ENCODE measurements around the gene DGCR8.

The DGCR8 gene

DNA sequence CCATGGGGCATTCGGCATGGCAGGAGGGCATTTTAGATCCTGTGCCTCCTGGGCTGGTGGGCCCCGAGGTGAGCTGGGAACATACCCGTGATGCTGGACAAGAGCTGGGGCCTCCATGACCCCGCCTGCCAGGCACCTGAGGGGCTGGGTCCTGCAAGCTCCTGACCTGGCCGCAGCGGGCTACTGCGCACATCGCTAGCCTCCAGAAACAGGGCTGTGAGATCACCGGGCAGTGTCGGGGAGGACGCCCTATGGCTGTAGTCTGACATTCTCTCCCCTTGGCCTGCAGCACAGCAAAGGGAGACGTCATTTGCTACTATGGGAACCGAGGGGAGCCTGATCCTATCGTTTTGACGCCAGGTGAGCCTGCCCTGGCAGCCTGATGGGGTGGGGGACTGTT lies 24.4 kb upstream of the DGCR8 start:
- no peak overlapping the region for H2AFZ ChIP-seq (ENCODE audit: low read depth, low read length)
- H3K9me3 ChIP-seq (ENCODE audit: insufficient read depth, low read length) = no peaks in the 10 kb centered on the region
- H3K9ac ChIP-seq (ENCODE audit: low read length) = no peak overlapping the region
- H3K36me3 ChIP-seq (replicated peaks; ENCODE audit: low read depth, low read length) = peaks cover 2% of the 10 kb centered on the region
- H4K20me1 ChIP-seq (ENCODE audit: insufficient read depth, low read length) = 0 out of 2 replicates have a peak, but pooled peaks cover 7% of the 10 kb centered on the region
- H3K27ac ChIP-seq (ENCODE audit: low read length) = no peak overlapping the region
- H3K27me3 ChIP-seq (ENCODE audit: low read depth, low read length) = no peaks in the 10 kb centered on the region
- H3K4me2 ChIP-seq (ENCODE audit: low read length) = no peak overlapping the region
- H3K4me1 ChIP-seq (ENCODE audit: low read length) = no peaks in the 10 kb centered on the region
- TF ChIP-seq, protein P1, sequence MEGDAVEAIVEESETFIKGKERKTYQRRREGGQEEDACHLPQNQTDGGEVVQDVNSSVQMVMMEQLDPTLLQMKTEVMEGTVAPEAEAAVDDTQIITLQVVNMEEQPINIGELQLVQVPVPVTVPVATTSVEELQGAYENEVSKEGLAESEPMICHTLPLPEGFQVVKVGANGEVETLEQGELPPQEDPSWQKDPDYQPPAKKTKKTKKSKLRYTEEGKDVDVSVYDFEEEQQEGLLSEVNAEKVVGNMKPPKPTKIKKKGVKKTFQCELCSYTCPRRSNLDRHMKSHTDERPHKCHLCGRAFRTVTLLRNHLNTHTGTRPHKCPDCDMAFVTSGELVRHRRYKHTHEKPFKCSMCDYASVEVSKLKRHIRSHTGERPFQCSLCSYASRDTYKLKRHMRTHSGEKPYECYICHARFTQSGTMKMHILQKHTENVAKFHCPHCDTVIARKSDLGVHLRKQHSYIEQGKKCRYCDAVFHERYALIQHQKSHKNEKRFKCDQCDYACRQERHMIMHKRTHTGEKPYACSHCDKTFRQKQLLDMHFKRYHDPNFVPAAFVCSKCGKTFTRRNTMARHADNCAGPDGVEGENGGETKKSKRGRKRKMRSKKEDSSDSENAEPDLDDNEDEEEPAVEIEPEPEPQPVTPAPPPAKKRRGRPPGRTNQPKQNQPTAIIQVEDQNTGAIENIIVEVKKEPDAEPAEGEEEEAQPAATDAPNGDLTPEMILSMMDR (IDR thresholded peaks at IDR 0.05; ENCODE audit: low read depth, low read length) = no peak
- TF ChIP-seq EZH2phosphoT487 (IDR thresholded peaks at IDR 0.05; ENCODE audit: low read depth) = no peak
- H3K4me3 ChIP-seq (ENCODE audit: low read length) = no peak overlapping the region
- H3K79me2 ChIP-seq (ENCODE audit: low read length) = no peaks in the 10 kb centered on the region

DNA sequence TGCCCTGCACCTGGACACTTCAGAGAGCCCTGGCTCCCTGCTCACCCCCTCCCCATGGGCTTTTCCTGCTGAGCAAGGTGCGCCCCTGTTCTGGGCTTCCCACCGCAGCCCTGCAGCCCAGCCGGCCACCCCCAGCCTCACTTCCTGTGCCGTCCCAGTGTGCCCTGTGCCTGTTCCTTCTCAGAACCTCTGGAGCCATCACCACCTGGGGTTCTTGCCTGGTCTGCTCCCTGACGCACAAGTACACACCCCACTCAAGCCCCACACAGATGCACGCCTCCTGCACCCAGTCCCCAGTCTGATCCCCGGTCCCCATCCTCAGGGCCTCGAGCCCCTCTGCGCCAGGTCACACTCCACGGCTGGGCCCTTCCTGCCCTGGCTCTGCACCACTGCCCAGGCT lies 23.9 kb upstream of the DGCR8 start:
- no peak for TF ChIP-seq EZH2phosphoT487 (IDR thresholded peaks at IDR 0.05; ENCODE audit: low read depth)
- TF ChIP-seq, protein P1 (IDR thresholded peaks at IDR 0.05; ENCODE audit: low read depth, low read length) = no peak
- Histone ChIP-seq H3K4me2 (ENCODE audit: low read length) (no peak overlapping the region), H3K4me1 (ENCODE audit: low read length) (no peaks in the 10 kb centered on the region), H3K79me2 (ENCODE audit: low read length) (no peaks in the 10 kb centered on the region), H3K27ac (ENCODE audit: low read length) (no peak overlapping the region), H3K27me3 (ENCODE audit: low read depth, low read length) (no peaks in the 10 kb centered on the region), H2AFZ (ENCODE audit: low read depth, low read length) (no peak overlapping the region), H3K9ac (ENCODE audit: low read length) (no peak overlapping the region), H4K20me1 (ENCODE audit: insufficient read depth, low read length) (0 out of 2 replicates have a peak, but pooled peaks cover 7% of the 10 kb centered on the region), H3K9me3 (ENCODE audit: insufficient read depth, low read length) (no peaks in the 10 kb centered on the region), H3K4me3 (ENCODE audit: low read length) (no peak overlapping the region), H3K36me3 (replicated peaks; ENCODE audit: low read depth, low read length) (peaks cover 4% of the 10 kb centered on the region)

DNA sequence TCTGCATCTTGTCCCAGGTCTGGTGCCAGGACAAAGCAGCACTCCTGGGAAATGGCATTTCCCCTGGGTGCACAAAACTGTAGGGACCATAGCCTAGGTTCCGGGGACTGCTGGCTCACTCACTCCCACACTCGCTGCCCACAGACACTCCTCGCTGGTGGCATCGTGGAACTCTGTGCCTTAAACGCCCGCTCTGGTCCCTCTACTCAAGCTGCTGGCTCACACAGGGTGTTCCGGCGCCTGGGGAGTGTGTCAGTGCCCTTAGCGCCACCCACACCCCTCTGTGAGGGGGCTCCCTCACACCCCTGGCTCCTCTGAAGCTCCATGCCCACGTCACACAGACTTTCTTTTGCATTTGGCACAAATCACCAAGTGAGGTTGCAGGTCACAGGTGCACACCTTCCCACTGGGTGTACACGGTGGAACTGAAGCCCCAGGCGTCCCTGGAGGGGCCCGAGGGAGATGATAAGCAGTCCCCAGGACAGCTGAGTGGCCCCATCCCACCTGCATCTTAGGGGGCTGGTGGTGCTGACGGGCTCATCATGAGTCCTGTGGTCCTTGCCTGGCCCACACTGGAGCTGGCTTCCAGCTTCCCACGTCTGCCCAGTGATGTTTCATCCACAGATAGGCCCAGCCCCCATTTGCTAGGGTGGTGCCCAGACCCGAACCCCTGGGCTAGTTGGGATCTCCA lies 23.2 kb upstream of the DGCR8 start:
- H3K27ac ChIP-seq (ENCODE audit: low read length) = no peak overlapping the region
- TF ChIP-seq, protein P1 (IDR thresholded peaks at IDR 0.05; ENCODE audit: low read depth, low read length) = no peak
- TF ChIP-seq EZH2phosphoT487 (IDR thresholded peaks at IDR 0.05; ENCODE audit: low read depth) = no peak
- H3K9ac ChIP-seq (ENCODE audit: low read length) = no peak overlapping the region
- no peak overlapping the region for H3K4me2 ChIP-seq (ENCODE audit: low read length)
- H4K20me1 ChIP-seq (ENCODE audit: insufficient read depth, low read length) = 0 out of 2 replicates have a peak, but pooled peaks cover 7% of the 10 kb centered on the region
- no peaks in the 10 kb centered on the region for H3K27me3 ChIP-seq (ENCODE audit: low read depth, low read length)
- peaks cover 6% of the 10 kb centered on the region for H3K36me3 ChIP-seq (replicated peaks; ENCODE audit: low read depth, low read length)
- no peaks in the 10 kb centered on the region for H3K79me2 ChIP-seq (ENCODE audit: low read length)
- H3K4me1 ChIP-seq (ENCODE audit: low read length) = no peaks in the 10 kb centered on the region
- H3K9me3 ChIP-seq (ENCODE audit: insufficient read depth, low read length) = no peaks in the 10 kb centered on the region
- H2AFZ ChIP-seq (ENCODE audit: low read depth, low read length) = no peak overlapping the region
- H3K4me3 ChIP-seq (ENCODE audit: low read length) = no peak overlapping the region

DNA sequence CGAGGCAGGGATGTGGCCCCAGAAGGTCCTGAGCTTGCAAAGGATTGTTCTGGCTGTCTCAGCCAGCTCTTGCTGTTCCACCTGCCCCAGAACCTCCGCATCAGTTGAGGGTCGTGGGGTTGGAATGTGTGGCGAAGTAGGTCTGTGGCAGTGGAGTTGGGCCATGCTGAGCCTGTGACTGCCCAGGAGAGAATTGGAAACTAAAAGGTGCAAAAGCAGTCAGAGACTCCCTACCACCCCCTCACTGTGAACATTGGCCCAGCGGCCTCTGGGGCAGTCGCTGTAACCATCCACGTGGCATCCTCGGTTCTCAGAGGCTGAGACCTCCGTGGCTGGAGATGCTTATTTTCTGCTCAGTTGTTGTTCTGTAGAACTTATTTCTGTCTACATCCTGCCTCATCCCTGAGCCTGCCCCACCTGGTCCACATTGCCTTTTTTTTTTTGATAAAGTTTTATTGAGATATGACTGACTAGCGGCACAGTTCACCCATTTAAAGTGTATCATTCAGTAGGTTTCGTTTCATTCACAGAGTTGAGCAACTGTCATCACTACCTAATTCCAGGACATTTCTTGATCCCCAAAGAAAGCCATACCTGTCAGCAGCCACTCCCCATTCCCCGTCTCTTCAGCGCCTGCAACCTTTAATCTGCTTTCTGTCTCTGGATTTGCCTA lies 22.3 kb upstream of the DGCR8 start:
- Histone ChIP-seq H3K79me2 (ENCODE audit: low read length) (no peaks in the 10 kb centered on the region), H3K4me2 (ENCODE audit: low read length) (no peak overlapping the region), H3K27me3 (ENCODE audit: low read depth, low read length) (no peaks in the 10 kb centered on the region), H3K4me3 (ENCODE audit: low read length) (no peak overlapping the region), H2AFZ (ENCODE audit: low read depth, low read length) (no peak overlapping the region), H3K4me1 (ENCODE audit: low read length) (no peaks in the 10 kb centered on the region), H3K36me3 (replicated peaks; ENCODE audit: low read depth, low read length) (peaks cover 6% of the 10 kb centered on the region), H3K9me3 (ENCODE audit: insufficient read depth, low read length) (no peaks in the 10 kb centered on the region), H4K20me1 (ENCODE audit: insufficient read depth, low read length) (0 out of 2 replicates have a peak, but pooled peaks cover 3% of the 10 kb centered on the region), H3K27ac (ENCODE audit: low read length) (no peak overlapping the region), H3K9ac (ENCODE audit: low read length) (no peak overlapping the region)
- TF ChIP-seq EZH2phosphoT487 (IDR thresholded peaks at IDR 0.05; ENCODE audit: low read depth) = no peak
- TF ChIP-seq, protein P1 (IDR thresholded peaks at IDR 0.05; ENCODE audit: low read depth, low read length) = no peak

Data from OCI-LY3 (cell line).